OCI-LY3 (cell line): ENCODE data around the gene ARHGAP42.

ENCODE experiments used
- H2AFZ ChIP-seq: fragments of 200-600, 300-600 bp; shearing (Covaris generic); 2 replicates; pipeline ENCODE4 v1.6.0; 2014; ENCODE audit warnings: antibody characterized with exemption, low read depth, low read length
- H3K27ac ChIP-seq: fragments of 200-600, 300-600 bp; sonication (generic); 2 replicates; pipeline ENCODE4 v1.5.1; 2014; ENCODE audit warnings: mild to moderate bottlenecking, low read length, moderate library complexity, mixed read lengths
- H3K27me3 ChIP-seq: fragments of 200-600, 300-600 bp; sonication (generic); 2 replicates; pipeline ENCODE4 v1.6.1; 2014; ENCODE audit warnings: low read depth, low read length, mixed read lengths
- H3K36me3 ChIP-seq: fragments of 200-600, 300-600 bp; sonication (generic); replicated peaks from 2 replicates; pipeline ENCODE3; 2014; ENCODE audit warnings: low read depth, low read length, mixed read lengths
- H3K4me1 ChIP-seq: fragments of 300-600, 200-600 bp; sonication (generic); 2 replicates; pipeline ENCODE4 v1.6.1; 2014; ENCODE audit warnings: low read length, mixed read lengths
- H3K4me2 ChIP-seq: fragments of 200-600, 300-600 bp; sonication (generic); 2 replicates; pipeline ENCODE4 v1.6.1; 2014; ENCODE audit warnings: low read length, mixed read lengths
- H3K4me3 ChIP-seq: fragments of 300-600, 200-600 bp; sonication (generic); 2 replicates; pipeline ENCODE4 v1.5.1; 2014; ENCODE audit warnings: antibody characterized with exemption, mild to moderate bottlenecking, low read length, moderate library complexity
- H3K79me2 ChIP-seq: fragments of 300-600, 200-600 bp; shearing (Covaris generic); 2 replicates; pipeline ENCODE4 v1.6.1; 2014; ENCODE audit warnings: mild to moderate bottlenecking, low read length, mixed read lengths
- H3K9ac ChIP-seq: fragments of 300-600, 200-600 bp; shearing (Covaris generic); 2 replicates; pipeline ENCODE4 v1.6.0; 2014; ENCODE audit warnings: mild to moderate bottlenecking, low read length, moderate library complexity
- H3K9me3 ChIP-seq: fragments of 200-600, 300-600 bp; shearing (Covaris generic); 2 replicates; pipeline ENCODE4 v1.6.1; 2014; ENCODE audit warnings: low read length, mixed read lengths; ENCODE audit not compliant: insufficient read depth
- H4K20me1 ChIP-seq: fragments of 200-600, 300-600 bp; sonication (generic); 2 replicates; pipeline ENCODE4 v1.6.1; 2016; ENCODE audit warnings: low read length, mixed read lengths; ENCODE audit not compliant: insufficient read depth
- CTCF ChIP-seq: fragments of 200-600, 300-600 bp; sonication (generic); IDR thresholded peaks from 2 replicates; pipeline ENCODE4 v1.5.1; 2014; ENCODE audit warnings: antibody characterized with exemption, low read length, low read depth
- EZH2phosphoT487 ChIP-seq: fragments of 200-600 bp; shearing (Covaris generic); IDR thresholded peaks from 2 replicates; pipeline ENCODE4 v1.6.1; 2018; ENCODE audit warnings: antibody characterized with exemption, mixed run types, low read depth

The ARHGAP42 gene

GRCh38 chr11:101031713-101032112, 344.6 kb downstream of the ARHGAP42 start:
- Histone ChIP-seq H3K4me2 (no peak overlapping the region), H2AFZ (no peak overlapping the region), H3K4me3 (no peak overlapping the region), H3K27me3 (no peaks in the 10 kb centered on the region), H3K36me3 (no peaks in the 10 kb centered on the region), H3K4me1 (peaks cover 18% of the 10 kb centered on the region), H4K20me1 (no peaks in the 10 kb centered on the region), H3K9me3 (no peaks in the 10 kb centered on the region), H3K27ac (no peak overlapping the region), H3K79me2 (no peaks in the 10 kb centered on the region), H3K9ac (no peak overlapping the region)
- TF ChIP-seq EZH2phosphoT487 (no peak), CTCF (no peak)

GRCh38 chr11:101032991-101033390, 345.9 kb downstream of the ARHGAP42 start:
- H3K4me3 ChIP-seq, result no peak overlapping the region
- no peak for TF ChIP-seq EZH2phosphoT487
- no peak for TF ChIP-seq CTCF
- H3K9ac ChIP-seq, result no peak overlapping the region
- no peaks in the 10 kb centered on the region for H3K79me2 ChIP-seq
- H3K27me3 ChIP-seq, result no peaks in the 10 kb centered on the region
- no peak overlapping the region for H2AFZ ChIP-seq
- no peak overlapping the region for H3K27ac ChIP-seq
- no peaks in the 10 kb centered on the region for H3K9me3 ChIP-seq
- peaks cover 18% of the 10 kb centered on the region for H3K4me1 ChIP-seq
- no peaks in the 10 kb centered on the region for H4K20me1 ChIP-seq
- no peak overlapping the region for H3K4me2 ChIP-seq
- H3K36me3 ChIP-seq, result no peaks in the 10 kb centered on the region

- no peaks in the 10 kb centered on the region for H3K36me3 ChIP-seq
- no peaks in the 10 kb centered on the region for H3K9me3 ChIP-seq
- no peak overlapping the region for H2AFZ ChIP-seq
- peaks cover 18% of the 10 kb centered on the region for H3K4me1 ChIP-seq
- no peaks in the 10 kb centered on the region for H3K27me3 ChIP-seq
- no peaks in the 10 kb centered on the region for H3K79me2 ChIP-seq
- no peak overlapping the region for H3K4me2 ChIP-seq
- H3K4me3 ChIP-seq, result no peak overlapping the region
- H3K27ac ChIP-seq, result no peak overlapping the region
- no peaks in the 10 kb centered on the region for H4K20me1 ChIP-seq
- H3K9ac ChIP-seq, result no peak overlapping the region
- TF ChIP-seq CTCF (no peak), EZH2phosphoT487 (no peak)
These were observed 347.0 kb downstream of the ARHGAP42 start for GRCh38 chr11:101034076-101034475.

- H3K4me2 ChIP-seq, result no peak overlapping the region
- no peaks in the 10 kb centered on the region for H3K9me3 ChIP-seq
- H2AFZ ChIP-seq, result no peak overlapping the region
- H4K20me1 ChIP-seq, result no peaks in the 10 kb centered on the region
- no peak overlapping the region for H3K27ac ChIP-seq
- H3K27me3 ChIP-seq, result no peaks in the 10 kb centered on the region
- TF ChIP-seq EZH2phosphoT487 (no peak), CTCF (no peak)
- no peak overlapping the region for H3K9ac ChIP-seq
- H3K36me3 ChIP-seq, result no peaks in the 10 kb centered on the region
- H3K4me1 ChIP-seq, result peaks cover 11% of the 10 kb centered on the region
- no peak overlapping the region for H3K4me3 ChIP-seq
- no peaks in the 10 kb centered on the region for H3K79me2 ChIP-seq
These were observed 348.8 kb downstream of the ARHGAP42 start for GRCh38 chr11:101035872-101036271.
